Epidermal melanocyte (primary cell): ENCODE results near the gene RPGRIP1L.

Source experiments
- DNase-seq: peaks from one replicate; pipeline ENCODE4 v3.0.0; 2011; ENCODE audit warnings: low spot score; ENCODE audit not compliant: insufficient read length

Gene RPGRIP1L

GRCh38 chr16:53605356-53605755 lies 98.3 kb downstream of the RPGRIP1L start:
- no peak for DNase-seq

GRCh38 chr16:53601961-53602360 lies 101.7 kb downstream of the RPGRIP1L start:
- no peak for DNase-seq

- DNase-seq = no peak
Measured at GRCh38 chr16:53600616-53601015, 103.0 kb downstream of the RPGRIP1L start.

- no peak for DNase-seq
Measured at GRCh38 chr16:53600126-53600525, 103.5 kb downstream of the RPGRIP1L start.

GRCh38 chr16:53599548-53599947 lies 104.1 kb downstream of the RPGRIP1L start:
- no peak for DNase-seq

- DNase-seq = no peak
Measured at GRCh38 chr16:53598511-53599275, 105.0 kb downstream of the RPGRIP1L start.

- DNase-seq = no peak
Measured at GRCh38 chr16:53597776-53598175, 105.9 kb downstream of the RPGRIP1L start.

- no peak for DNase-seq
Measured at GRCh38 chr16:53588081-53588648, 115.5 kb downstream of the RPGRIP1L start.

- no peak for DNase-seq
Measured at GRCh38 chr16:53583401-53583800, 120.3 kb downstream of the RPGRIP1L start.

GRCh38 chr16:53581784-53582183 lies 121.9 kb downstream of the RPGRIP1L start:
- no peak for DNase-seq

- no peak for DNase-seq
Measured at GRCh38 chr16:53580038-53580802, 123.4 kb downstream of the RPGRIP1L start.

GRCh38 chr16:53576904-53577303 lies 126.8 kb downstream of the RPGRIP1L start:
- no peak for DNase-seq

GRCh38 chr16:53576210-53576609 lies 127.4 kb downstream of the RPGRIP1L start:
- no peak for DNase-seq

GRCh38 chr16:53571763-53572162 lies 131.9 kb downstream of the RPGRIP1L start:
- no peak for DNase-seq

- DNase-seq = no peak
Measured at GRCh38 chr16:53566552-53567245, 137.0 kb downstream of the RPGRIP1L start.

- DNase-seq = no peak
Measured at GRCh38 chr16:53565296-53565863, 138.3 kb downstream of the RPGRIP1L start.

GRCh38 chr16:53563426-53563825 lies 140.2 kb downstream of the RPGRIP1L start:
- DNase-seq = no peak

GRCh38 chr16:53561101-53561888 lies 142.4 kb downstream of the RPGRIP1L start:
- DNase-seq = no peak

- DNase-seq = no peak
Measured at GRCh38 chr16:53559270-53559951, 144.2 kb downstream of the RPGRIP1L start.

GRCh38 chr16:53558710-53559109 lies 144.9 kb downstream of the RPGRIP1L start:
- DNase-seq = no peak
